K562 (cell line): ENCODE measurements around the gene ZMPSTE24. TPM values are rescaled to one million over a fixed set of nuclear protein-coding genes. Genes with fewer than 3 reads are reported as not detected.

Experiments used
- ATAC-seq: fragments of 200-7000 bp; cut with Tn5 transposase; 3 replicates; pipeline ENCODE4 v1.9.1; 2020; ENCODE audit warnings: moderate library complexity
- BruUV-seq: library from RNA; stranded (reverse); fragments of 400-500 nt; replicated peaks from 2 replicates; lab custom pipeline; 2021; lab: Mats Ljungman, UMichigan
- CTCF ChIA-PET: fragments of 300-600 bp; formaldehyde crosslinking; extraction: SDS; loops from one replicate; lab custom pipeline; 2021; ENCODE audit warnings: low intra/inter-chr PET ratio; lab: Yijun Ruan, JAX
- POLR2A ChIA-PET: fragments of 300-600, 350-650 bp; sonication (Branson Sonifier 250); formaldehyde crosslinking; extraction: SDS; loops from one replicate; lab custom pipeline; 2021; ENCODE audit warnings: antibody characterized with exemption, inconsistent platforms; lab: Yijun Ruan, JAX
- DNase-seq, 4 experiments: peaks; one replicate each; pipeline versions ENCODE4 v3.0.0 to v3.0.0-alpha.2; 2011 to 2018; ENCODE audit warnings: low spot score in 3 of 4, mixed read lengths in 3 of 4; ENCODE audit errors: extremely low read depth in 1 of 4
- FAIRE-seq: peaks from 2 replicates; lab custom pipeline; 2011; peaks lifted over from hg19 to GRCh38; lab: Jason Lieb, UNC
- H2AFZ ChIP-seq: 2 replicates; pipeline ENCODE4 v1.6.0; 2011; ENCODE audit warnings: low read depth, low read length, control low read depth, inconsistent platforms
- H3K27ac ChIP-seq: fragments of 200-600 bp; 3 replicates; pipeline ENCODE4 v1.8.0; 2011; ENCODE audit warnings: low read depth, mild to moderate bottlenecking, control low read depth, inconsistent platforms, low read length, moderate library complexity, mixed read lengths; ENCODE audit errors: extremely low read depth
- H3K27me3 ChIP-seq, 2 experiments: fragments of 300-600 bp in 1 of 2; 2 replicates in 1 of 2; 3 replicates in 1 of 2; pipeline versions ENCODE4 v1.6.0 to v1.8.0; 2011; ENCODE audit warnings: inconsistent platforms in 2 of 2, low read length in 2 of 2, mild to moderate bottlenecking in 1 of 2, mixed read lengths in 1 of 2, moderate library complexity in 1 of 2; ENCODE audit not compliant: control insufficient read depth in 2 of 2, insufficient read depth in 2 of 2
- H3K36me3 ChIP-seq: fragments of 300-600 bp; 3 replicates; pipeline ENCODE4 v1.8.0; 2011; ENCODE audit warnings: mild to moderate bottlenecking, low read length, inconsistent platforms; ENCODE audit not compliant: control insufficient read depth, insufficient read depth
- H3K4me1 ChIP-seq, 2 experiments: fragments of 200-600 bp in 1 of 2; replicated peaks in 1 of 2; 2 replicates in 1 of 2; 3 replicates in 1 of 2; pipeline versions ENCODE4 v1.5.1 to v1.8.0; 2011; ENCODE audit warnings: inconsistent platforms in 2 of 2, low read length in 2 of 2, mild to moderate bottlenecking in 1 of 2, mixed read lengths in 1 of 2, moderate library complexity in 1 of 2; ENCODE audit not compliant: control insufficient read depth in 2 of 2, insufficient read depth in 2 of 2
- H3K4me2 ChIP-seq: 2 replicates; pipeline ENCODE4 v1.6.1; 2011; ENCODE audit warnings: low read length, control low read depth, inconsistent platforms, mixed read lengths; ENCODE audit not compliant: insufficient read depth
- H3K4me3 ChIP-seq: fragments of 200-600 bp; sonication (generic), shearing (Covaris generic); 2 replicates; pipeline ENCODE4 v1.5.1; 2016; ENCODE audit warnings: control low read depth, inconsistent platforms
- H3K79me2 ChIP-seq: fragments of 200-600 bp; 3 replicates; pipeline ENCODE4 v1.8.0; 2011; ENCODE audit warnings: low read length, inconsistent platforms; ENCODE audit not compliant: control insufficient read depth, insufficient read depth
- H3K9ac ChIP-seq, 2 experiments: 2 replicates each; pipeline versions ENCODE4 v1.6.0 to v1.6.1; 2011; ENCODE audit warnings: low read depth in 2 of 2, low read length in 2 of 2, control low read depth in 1 of 2, inconsistent platforms in 1 of 2, mild to moderate bottlenecking in 1 of 2, mixed read lengths in 1 of 2; ENCODE audit not compliant: insufficient read depth in 1 of 2
- H3K9me1 ChIP-seq: one replicate; pipeline ENCODE4 v1.6.0; 2011; ENCODE audit warnings: inconsistent platforms, mild to moderate bottlenecking, low read length, moderate library complexity; ENCODE audit not compliant: control insufficient read depth, insufficient read depth
- H3K9me3 ChIP-seq: replicated peaks from 2 replicates; pipeline ENCODE4 v1.5.1; 2011; ENCODE audit warnings: low read depth, low read length, inconsistent platforms; ENCODE audit not compliant: control insufficient read depth, insufficient read depth
- H4K20me1 ChIP-seq: replicated peaks from 2 replicates; pipeline ENCODE4 v1.6.1; 2011; ENCODE audit warnings: low read length, inconsistent platforms, mixed read lengths; ENCODE audit not compliant: control insufficient read depth, insufficient read depth
- CEBPG ChIP-seq, 3 experiments: fragments of 200-800 bp in 1 of 3; sonication (Bioruptor generic) in 1 of 3; sonication (generic) in 1 of 3; formaldehyde crosslinking in 1 of 3; IDR thresholded peaks in 2 of 3; conservative IDR thresholded peaks in 1 of 3; 2 replicates each; pipeline versions ENCODE4 v1.6.1 to v1.8.0; 2016 to 2022; ENCODE audit warnings: missing compliant biosample characterization in 2 of 3, missing genetic modification characterization in 2 of 3, mild to moderate bottlenecking in 1 of 3, missing genetic modification reagents in 1 of 3
- ETV5 ChIP-seq: sonication (generic); formaldehyde crosslinking; IDR thresholded peaks from 2 replicates; pipeline ENCODE4 v1.4.0; 2020; ENCODE audit warnings: low read depth, mild to moderate bottlenecking, missing genetic modification reagents
- HINFP ChIP-seq: fragments of 450-650 bp; conservative IDR thresholded peaks from 2 replicates; pipeline ENCODE4 v1.6.1; 2016; ENCODE audit warnings: missing genetic modification characterization, low read depth, mild to moderate bottlenecking, control low read depth, missing compliant biosample characterization
- PREB ChIP-seq: sonication (generic); formaldehyde crosslinking; IDR thresholded peaks from 2 replicates; pipeline ENCODE4 v1.8.1; 2023; ENCODE audit warnings: mild to moderate bottlenecking, missing genetic modification reagents
- REST ChIP-seq, 2 experiments: fragments of 450-650 bp; formaldehyde crosslinking in 1 of 2; IDR thresholded peaks; 2 replicates each; pipeline versions ENCODE4 v1.4.0 to v1.6.1; 2014 to 2020; ENCODE audit warnings: mild to moderate bottlenecking in 2 of 2, borderline replicate concordance in 1 of 2, low read depth in 1 of 2
- TCF3 ChIP-seq: sonication (generic); formaldehyde crosslinking; IDR thresholded peaks from 2 replicates; pipeline ENCODE4 v1.4.0; 2020; ENCODE audit warnings: mild to moderate bottlenecking, missing genetic modification reagents
- TCF7L2 ChIP-seq: fragments of 150-350 bp; IDR thresholded peaks from 2 replicates; pipeline ENCODE4 v1.6.1; 2016; ENCODE audit warnings: low read depth, mild to moderate bottlenecking, low read length, moderate library complexity
- ZEB2 ChIP-seq: fragments of 450-650 bp; IDR thresholded peaks from 2 replicates; pipeline ENCODE4 v1.6.1; 2016
- ZNF121 ChIP-seq: sonication (generic); formaldehyde crosslinking; conservative IDR thresholded peaks from 2 replicates; pipeline ENCODE4 v1.8.0; 2022; ENCODE audit warnings: missing genetic modification reagents
- WGBS: fragments of 100-300 bp; shearing (Covaris generic); methylation state at CpG from one replicate; pipeline ENCODE4 v1.1.6; 2016; ENCODE audit warnings: low coverage, mixed read lengths; ENCODE audit not compliant: insufficient coverage; ENCODE audit errors: missing lambda C conversion rate; 5-methylcytosine and 5-hydroxymethylcytosine counted together
- in situ Hi-C: fragments of 300-500 bp; cut with MboI; formaldehyde crosslinking; loops from 4 replicates; pipeline ENCODE4 v1.15.0; 2018; ENCODE audit warnings: inconsistent platforms, mixed read lengths
- intact Hi-C: fragments of 100-400 bp; cut with micrococcal nuclease; formaldehyde crosslinking; loops from 2 replicates; pipeline ENCODE4 v1.14.2; 2022
- polyA plus RNA-seq, 8 experiments: library from polyadenylated mRNA; depleted of rRNA in 4 of 8; stranded (reverse) in 5 of 8; unstranded in 3 of 8; fragments of >200 nt; fragmentation: Nextera tagmentation in 2 of 8; fragmentation: Illumina TruSeq in 1 of 8; extraction: Ambion mirVana in 2 of 8; extraction: Trizol in 1 of 8; gene quantifications; 2 replicates each; pipeline versions ENCODE4 v1.2.1 to v1.2.3, GENCODE V29; 2011 to 2014; ENCODE audit warnings: inconsistent platforms in 1 of 8, missing spikeins in 1 of 8
- total RNA-seq, 7 experiments: library from RNA; depleted of rRNA in 6 of 7; stranded (reverse); fragments of >200 nt in 6 of 7; fragmentation: Illumina TruSeq in 2 of 7; extraction: Trizol in 2 of 7; gene quantifications; 2 replicates each; pipeline versions ENCODE4 v1.2.1 to v1.2.3, GENCODE V29; 2011 to 2021; ENCODE audit warnings: low replicate concordance in 1 of 7

The ZMPSTE24 gene
- total and polyA plus RNA-seq, 9 of the 15 experiments (the other 6 are each of a cell fraction or from before 2014, with no cell fraction given) = 30.7 to 75.9 (median 64.3) TPM

- peak in 1 of 4 experiments; percentile 22 for DNase-seq
- peak; percentile 49 for FAIRE-seq
- Histone ChIP-seq H3K4me2 (peak overlapping the region; percentile 5; the same call in 1 of the 2 replicates), H3K9me1 (no peaks in the 10 kb centered on the region), H4K20me1 (no peaks in the 10 kb centered on the region), H3K79me2 (no peaks in the 10 kb centered on the region), H3K36me3 (no peaks in the 10 kb centered on the region), H3K27me3 (no peaks in the 10 kb centered on the region), H3K9me3 (no peaks in the 10 kb centered on the region), H3K4me3 (no peak overlapping the region), H3K4me1 (peaks cover 13 to 40% of the 10 kb centered on the region in 2 experiments), H3K27ac (no peak overlapping the region), H3K9ac (peak overlapping the region in 1 of 2 experiments; percentile 49; a peak in 1 of 4 replicates), H2AFZ (peak overlapping the region; percentile 52; the same call in 1 of the 2 replicates)
- ATAC-seq = peak; percentile 14; the same call in 2 of the 3 replicates
- in situ Hi-C loops = no loop called here
- CTCF ChIA-PET = no interaction called here
- BruUV-seq = no TSS peak
- POLR2A ChIA-PET = interaction anchor here (0.6 to 1.2 kb wide), 4 partner anchors 19 to 716 kb away, joined by 3 read pairs; no protein-coding TSS in a partner anchor
- intact Hi-C loops = loop anchor here (5.0 kb wide), 1 partner anchor 83 kb away; no protein-coding TSS in a partner anchor
- WGBS = 20% methylated on average over 4 of the region's 4 CpGs
- TF ChIP-seq ZEB2 (no peak), CEBPG (CRISPR knock-in tag; IDR thresholded peaks at IDR 0.05) (peak; percentile 26; the same call in 1 of the 2 replicates), CEBPG (tag; conservative IDR thresholded peaks at IDR 0.05 in 1 of 2, IDR thresholded peaks at IDR 0.05 in 1 of 2) (peak in 1 of 2 experiments; percentile 77; a peak in 2 of 4 replicates), TCF3 (CRISPR knock-in tag) (no peak), HINFP (tag) (no peak), REST (IDR thresholded peaks at IDR 0.05; ENCODE audit: borderline replicate concordance) (peak; percentile 18; the same call in 1 of the 2 replicates), REST (CRISPR knock-in tag; IDR thresholded peaks at IDR 0.05; ENCODE audit: low read depth) (no peak), ETV5 (CRISPR knock-in tag) (no peak), ZNF121 (CRISPR knock-in tag) (no peak), PREB (CRISPR knock-in tag) (no peak), TCF7L2 (peak; percentile 36; the same call in 1 of the 2 replicates)
Measured at GRCh38 chr1:40318970-40319621, 61.1 kb downstream of the ZMPSTE24 start.
